ENCODE results near the gene MDN1.

GRCh38 chr6:89706121-89706520 is 113.5 kb downstream of the MDN1 start:
- TF ChIP-seq CTCF (IDR thresholded peaks at IDR 0.05) (no peak), POLR2A (IDR thresholded peaks at IDR 0.05) (no peak)
